GM21717 (cell line): ENCODE data around the gene TPPP3.

Experiments
- ATAC-seq: cut with Tn5 transposase; IDR thresholded peaks from one replicate; pipeline ENCODE4 v1.9.1; 2021; ENCODE audit warnings: mild to moderate bottlenecking, moderate library complexity; ENCODE audit not compliant: unreplicated experiment

TPPP3 gene

GRCh38 chr16:67393111-67393787 lies at the start of gene TPPP3:
Gene TPPP3, minus strand, starts transcription at chr16:67393498. Its CDS starts 2,387 bp downstream, at chr16:67391111.
- no peak for ATAC-seq

- ATAC-seq: no peak
Measured at GRCh38 chr16:67442581-67443255, 49.4 kb upstream of the TPPP3 start.

GRCh38 chr16:67441907-67442306 lies 48.6 kb upstream of the TPPP3 start:
- no peak for ATAC-seq

GRCh38 chr16:67441271-67441753 lies 48.0 kb upstream of the TPPP3 start:
- no peak for ATAC-seq

GRCh38 chr16:67438824-67439393 lies 45.6 kb upstream of the TPPP3 start:
- ATAC-seq: no peak

- ATAC-seq: no peak
Measured at GRCh38 chr16:67438098-67438791, 44.9 kb upstream of the TPPP3 start.

GRCh38 chr16:67437513-67437912 lies 44.2 kb upstream of the TPPP3 start:
- ATAC-seq: no peak

- no peak for ATAC-seq
Measured at GRCh38 chr16:67436640-67437193, 43.4 kb upstream of the TPPP3 start.

- no peak for ATAC-seq
Measured at GRCh38 chr16:67435758-67436164, 42.5 kb upstream of the TPPP3 start.

GRCh38 chr16:67433131-67433719 lies 39.9 kb upstream of the TPPP3 start:
- ATAC-seq: no peak

GRCh38 chr16:67432506-67432890 lies 39.2 kb upstream of the TPPP3 start:
- no peak for ATAC-seq

- no peak for ATAC-seq
Measured at GRCh38 chr16:67431775-67432505, 38.6 kb upstream of the TPPP3 start.

- ATAC-seq: no peak
Measured at GRCh38 chr16:67430977-67431774, 37.9 kb upstream of the TPPP3 start, which contains the start of gene HSD11B2. Gene HSD11B2, plus strand, starts transcription at chr16:67431121. Its CDS starts 128 bp downstream, at chr16:67431249.

GRCh38 chr16:67430504-67430976 lies 37.2 kb upstream of the TPPP3 start:
- no peak for ATAC-seq

- ATAC-seq: no peak
Measured at GRCh38 chr16:67429799-67430503, 36.7 kb upstream of the TPPP3 start.

GRCh38 chr16:67429053-67429798 lies 35.9 kb upstream of the TPPP3 start:
- ATAC-seq: no peak

- no peak for ATAC-seq
Measured at GRCh38 chr16:67428146-67428731, 34.9 kb upstream of the TPPP3 start.
